Vagina (tissue), 2 donors: ENCODE measurements around the gene LAMTOR4.

Experiments used
- POLR2A ChIP-seq, 2 donors: fragments of 450-650 bp; IDR thresholded peaks; one replicate each; pipeline ENCODE4 v1.6.1; 2017; ENCODE audit warnings: antibody characterized with exemption in 2 of 2, mild to moderate bottlenecking in 2 of 2, moderate library complexity in 2 of 2
- POLR2AphosphoS5 ChIP-seq, 2 donors: sonication (generic); formaldehyde crosslinking; IDR thresholded peaks; one replicate each; pipeline ENCODE4 v1.9.0; 2017; ENCODE audit warnings: antibody characterized with exemption in 2 of 2, mild to moderate bottlenecking in 2 of 2, low read depth in 1 of 2; ENCODE audit not compliant: insufficient read depth in 1 of 2
- TF ChIP-seq, protein P1 (sequence below), 3 experiments: fragments of 450-650 bp in 2 of 3; fragments of 200-600 bp in 1 of 3; sonication (generic) in 1 of 3; IDR thresholded peaks; one replicate each; pipeline ENCODE4 v1.5.1; 2017 to 2019; ENCODE audit warnings: antibody characterized with exemption in 3 of 3, mild to moderate bottlenecking in 2 of 3, moderate library complexity in 2 of 3

DNA sequence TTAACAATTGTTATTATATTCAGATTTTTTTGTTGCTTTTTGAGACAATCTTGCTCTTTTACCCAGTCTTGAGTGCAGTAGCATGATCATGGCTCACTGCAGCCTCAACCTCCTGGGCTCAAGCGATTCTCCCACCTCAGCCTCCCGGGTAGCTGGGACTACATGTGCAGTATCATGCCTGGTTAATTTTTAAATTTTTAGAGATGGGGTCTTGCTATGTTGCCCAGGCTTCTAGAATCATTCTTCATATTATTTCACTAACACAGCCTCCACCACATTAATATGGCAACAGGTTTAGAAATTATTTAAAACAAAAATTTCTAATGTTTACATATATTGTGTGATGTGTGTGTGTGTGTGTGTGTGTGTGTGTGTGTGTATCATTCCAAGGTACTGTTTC lies 1.4 kb upstream of the LAMTOR4 start:
- TF ChIP-seq POLR2A (IDR thresholded peaks at IDR 0.05) (no peak), POLR2AphosphoS5 (IDR thresholded peaks at IDR 0.05; ENCODE audit: insufficient read depth in 1 of 2, low read depth in 1 of 2) (no peak)
- TF ChIP-seq, protein P1, sequence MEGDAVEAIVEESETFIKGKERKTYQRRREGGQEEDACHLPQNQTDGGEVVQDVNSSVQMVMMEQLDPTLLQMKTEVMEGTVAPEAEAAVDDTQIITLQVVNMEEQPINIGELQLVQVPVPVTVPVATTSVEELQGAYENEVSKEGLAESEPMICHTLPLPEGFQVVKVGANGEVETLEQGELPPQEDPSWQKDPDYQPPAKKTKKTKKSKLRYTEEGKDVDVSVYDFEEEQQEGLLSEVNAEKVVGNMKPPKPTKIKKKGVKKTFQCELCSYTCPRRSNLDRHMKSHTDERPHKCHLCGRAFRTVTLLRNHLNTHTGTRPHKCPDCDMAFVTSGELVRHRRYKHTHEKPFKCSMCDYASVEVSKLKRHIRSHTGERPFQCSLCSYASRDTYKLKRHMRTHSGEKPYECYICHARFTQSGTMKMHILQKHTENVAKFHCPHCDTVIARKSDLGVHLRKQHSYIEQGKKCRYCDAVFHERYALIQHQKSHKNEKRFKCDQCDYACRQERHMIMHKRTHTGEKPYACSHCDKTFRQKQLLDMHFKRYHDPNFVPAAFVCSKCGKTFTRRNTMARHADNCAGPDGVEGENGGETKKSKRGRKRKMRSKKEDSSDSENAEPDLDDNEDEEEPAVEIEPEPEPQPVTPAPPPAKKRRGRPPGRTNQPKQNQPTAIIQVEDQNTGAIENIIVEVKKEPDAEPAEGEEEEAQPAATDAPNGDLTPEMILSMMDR (IDR thresholded peaks at IDR 0.05), result no peak
